T-helper 2 cell treated with Interferon-gamma antibody and Interleukin-4, amounts not matched to agents 5 μg/mL and 100 μg/mL, for 36 hours (primary cell): ENCODE measurements around the gene CRYBA4.
A peak's percentile ranks its signal among the peaks of the same experiment; 100 is the strongest.

ENCODE experiments used
- DNase-seq: peaks from one replicate; pipeline ENCODE4 v3.0.0; 2021; ENCODE audit warnings: low spot score
- H3K27ac Mint-ChIP-seq: one replicate; pipeline ENCODE4 v1.8.0; 2021; ENCODE audit warnings: mild to moderate bottlenecking, mixed read lengths
- H3K27me3 Mint-ChIP-seq: one replicate; pipeline ENCODE4 v1.8.0; 2021; ENCODE audit warnings: low read depth, mixed read lengths
- H3K36me3 Mint-ChIP-seq: one replicate; pipeline ENCODE4 v1.8.0; 2021; ENCODE audit warnings: low read depth, mixed read lengths
- H3K4me1 Mint-ChIP-seq: one replicate; pipeline ENCODE4 v1.8.0; 2021; ENCODE audit warnings: low read depth, mixed read lengths
- H3K4me3 Mint-ChIP-seq: one replicate; pipeline ENCODE4 v1.8.0; 2022; ENCODE audit warnings: mild to moderate bottlenecking, moderate library complexity, mixed read lengths
- H3K9me3 Mint-ChIP-seq: one replicate; pipeline ENCODE4 v1.8.0; 2021; ENCODE audit warnings: mixed read lengths

Gene CRYBA4

GRCh38 chr22:26621663-26622062 is at the start of gene CRYBA4:
Gene CRYBA4 (plus strand): TSS chr22:26621963. CDS start chr22:26622597, 634 bp downstream.
- no peaks in the 10 kb centered on the region for H3K9me3 Mint-ChIP-seq

GRCh38 chr22:26573026-26573662 is 48.6 kb upstream of the CRYBA4 start:
- no peak overlapping the region for H3K4me3 Mint-ChIP-seq
- H3K9me3 Mint-ChIP-seq = no peaks in the 10 kb centered on the region
- no peak for DNase-seq
- no peak overlapping the region for H3K27ac Mint-ChIP-seq
- peaks cover 14% of the 10 kb centered on the region for H3K4me1 Mint-ChIP-seq
- H3K36me3 Mint-ChIP-seq = peaks cover 6% of the 10 kb centered on the region
- H3K27me3 Mint-ChIP-seq = no peaks in the 10 kb centered on the region

More at GRCh38 chr22:26621663-26622062, at the start of gene CRYBA4:
- Mint-ChIP-seq H3K4me3 (no peak within 1 kb of the TSS), H3K27me3 (peaks cover 2% of the 10 kb centered on the region), H3K36me3 (no peaks in the 10 kb centered on the region), H3K27ac (no peak within 1 kb of the TSS), H3K4me1 (peaks cover 5% of the 10 kb centered on the region)
- DNase-seq = no peak

GRCh38 chr22:26574001-26574723 is 47.6 kb upstream of the CRYBA4 start:
- H3K27ac Mint-ChIP-seq = no peak overlapping the region
- H3K4me1 Mint-ChIP-seq = peaks cover 15% of the 10 kb centered on the region
- H3K9me3 Mint-ChIP-seq = no peaks in the 10 kb centered on the region
- H3K36me3 Mint-ChIP-seq = peaks cover 9% of the 10 kb centered on the region
- no peak for DNase-seq
- no peaks in the 10 kb centered on the region for H3K27me3 Mint-ChIP-seq
- no peak overlapping the region for H3K4me3 Mint-ChIP-seq

- Mint-ChIP-seq H3K4me3 (no peak overlapping the region), H3K27me3 (no peaks in the 10 kb centered on the region), H3K27ac (peak overlapping the region; percentile 57), H3K36me3 (peaks cover 13% of the 10 kb centered on the region), H3K9me3 (no peaks in the 10 kb centered on the region), H3K4me1 (peaks cover 28% of the 10 kb centered on the region)
- no peak for DNase-seq
Observed at GRCh38 chr22:26576026-26576680, 45.6 kb upstream of the CRYBA4 start.

- Mint-ChIP-seq H3K27me3 (no peaks in the 10 kb centered on the region), H3K27ac (no peak overlapping the region), H3K9me3 (no peaks in the 10 kb centered on the region), H3K4me1 (peaks cover 28% of the 10 kb centered on the region), H3K36me3 (peaks cover 13% of the 10 kb centered on the region), H3K4me3 (no peak overlapping the region)
- no peak for DNase-seq
Observed at GRCh38 chr22:26577081-26577480, 44.7 kb upstream of the CRYBA4 start.

- Mint-ChIP-seq H3K9me3 (no peaks in the 10 kb centered on the region), H3K4me1 (peaks cover 29% of the 10 kb centered on the region), H3K36me3 (peaks cover 16% of the 10 kb centered on the region), H3K27me3 (no peaks in the 10 kb centered on the region), H3K27ac (peak overlapping the region; percentile 84), H3K4me3 (peak overlapping the region; percentile 65)
- peak; percentile 28 for DNase-seq
Observed at GRCh38 chr22:26579331-26579886, 42.4 kb upstream of the CRYBA4 start.

GRCh38 chr22:26580240-26580962 is 41.4 kb upstream of the CRYBA4 start:
- peak overlapping the region; percentile 84 for H3K27ac Mint-ChIP-seq
- peaks cover 17% of the 10 kb centered on the region for H3K36me3 Mint-ChIP-seq
- DNase-seq = no peak
- peak overlapping the region; percentile 65 for H3K4me3 Mint-ChIP-seq
- H3K27me3 Mint-ChIP-seq = no peaks in the 10 kb centered on the region
- H3K9me3 Mint-ChIP-seq = no peaks in the 10 kb centered on the region
- peaks cover 33% of the 10 kb centered on the region for H3K4me1 Mint-ChIP-seq

GRCh38 chr22:26581026-26581425 is 40.7 kb upstream of the CRYBA4 start:
- no peaks in the 10 kb centered on the region for H3K9me3 Mint-ChIP-seq
- peak overlapping the region; percentile 3 for H3K27ac Mint-ChIP-seq
- no peak for DNase-seq
- H3K36me3 Mint-ChIP-seq = peaks cover 17% of the 10 kb centered on the region
- H3K27me3 Mint-ChIP-seq = no peaks in the 10 kb centered on the region
- H3K4me1 Mint-ChIP-seq = peaks cover 36% of the 10 kb centered on the region
- peak overlapping the region; percentile 1 for H3K4me3 Mint-ChIP-seq

- Mint-ChIP-seq H3K9me3 (no peaks in the 10 kb centered on the region), H3K4me3 (no peak overlapping the region), H3K4me1 (peaks cover 38% of the 10 kb centered on the region), H3K36me3 (peaks cover 12% of the 10 kb centered on the region), H3K27me3 (no peaks in the 10 kb centered on the region), H3K27ac (no peak overlapping the region)
- DNase-seq = no peak
Observed at GRCh38 chr22:26581633-26582168, 40.1 kb upstream of the CRYBA4 start.

- no peak for DNase-seq
- Mint-ChIP-seq H3K4me3 (no peak overlapping the region), H3K36me3 (peaks cover 16% of the 10 kb centered on the region), H3K9me3 (no peaks in the 10 kb centered on the region), H3K27ac (no peak overlapping the region), H3K4me1 (peaks cover 43% of the 10 kb centered on the region), H3K27me3 (no peaks in the 10 kb centered on the region)
Observed at GRCh38 chr22:26584010-26584409, 37.8 kb upstream of the CRYBA4 start.

GRCh38 chr22:26585104-26585790 is 36.5 kb upstream of the CRYBA4 start:
- no peaks in the 10 kb centered on the region for H3K9me3 Mint-ChIP-seq
- H3K27me3 Mint-ChIP-seq = no peaks in the 10 kb centered on the region
- H3K4me1 Mint-ChIP-seq = peaks cover 34% of the 10 kb centered on the region
- H3K4me3 Mint-ChIP-seq = peak overlapping the region; percentile 9
- H3K27ac Mint-ChIP-seq = no peak overlapping the region
- peaks cover 13% of the 10 kb centered on the region for H3K36me3 Mint-ChIP-seq
- DNase-seq = no peak

- no peaks in the 10 kb centered on the region for H3K9me3 Mint-ChIP-seq
- H3K27me3 Mint-ChIP-seq = no peaks in the 10 kb centered on the region
- peaks cover 32% of the 10 kb centered on the region for H3K4me1 Mint-ChIP-seq
- H3K27ac Mint-ChIP-seq = no peak overlapping the region
- no peak overlapping the region for H3K4me3 Mint-ChIP-seq
- no peak for DNase-seq
- peaks cover 11% of the 10 kb centered on the region for H3K36me3 Mint-ChIP-seq
Observed at GRCh38 chr22:26586556-26587325, 35.0 kb upstream of the CRYBA4 start.
